ENCODE data around the gene MTIF2.
"Not testable (repeated sequence)": the region's sequence is repeated elsewhere in the genome, so short reads cannot be mapped to it uniquely, and the experiment has no call there.

The MTIF2 gene

GRCh38 chr2:55259586-55259985 is 9.4 kb downstream of the MTIF2 start:
- H3K9me3 ChIP-seq (ENCODE audit: insufficient read depth, low read depth, low read length); H4K12ac ChIP-seq (ENCODE audit: low read depth, low read length); H3K9ac ChIP-seq (ENCODE audit: low read length); H4K8ac ChIP-seq (ENCODE audit: low read depth, low read length); H3K79me2 ChIP-seq (ENCODE audit: control insufficient read depth, insufficient read depth, low read length, poor library complexity); H2AFZ ChIP-seq (ENCODE audit: insufficient read depth, low read length, poor library complexity); H3K4me3 ChIP-seq (ENCODE audit: low read depth, low read length); H3K23ac ChIP-seq (ENCODE audit: low read length); H3K14ac ChIP-seq (ENCODE audit: low read length); H4K91ac ChIP-seq (ENCODE audit: low read depth, low read length); H2AK5ac ChIP-seq (ENCODE audit: low read length); H3K27me3 ChIP-seq (ENCODE audit: insufficient read depth, low read length); H3K4ac ChIP-seq (ENCODE audit: low read depth, low read length); H3K27ac ChIP-seq (ENCODE audit: low read depth, low read length); H3K4me2 ChIP-seq (ENCODE audit: low read length); H3K18ac ChIP-seq (ENCODE audit: low read length); H2BK5ac ChIP-seq (ENCODE audit: low read depth, low read length, poor library complexity); H2BK12ac ChIP-seq (ENCODE audit: low read length); H2BK120ac ChIP-seq (ENCODE audit: insufficient read depth, low read length, poor library complexity); H3K79me1 ChIP-seq (ENCODE audit: low read length); DNase-seq; H3K4me1 ChIP-seq (ENCODE audit: control insufficient read depth in 1 of 2, insufficient read depth in 2 of 2, low read length in 2 of 2): not testable (repeated sequence)
- peaks cover 14 to 26% of the 10 kb centered on the region in 2 experiments for H3K36me3 ChIP-seq (ENCODE audit: control insufficient read depth in 1 of 2, insufficient read depth in 2 of 2, low read length in 2 of 2)
- no CpG with 5 or more reads among the region's 3 CpGs for WGBS (ENCODE audit: extremely low coverage, insufficient coverage, insufficient read length)

DNA sequence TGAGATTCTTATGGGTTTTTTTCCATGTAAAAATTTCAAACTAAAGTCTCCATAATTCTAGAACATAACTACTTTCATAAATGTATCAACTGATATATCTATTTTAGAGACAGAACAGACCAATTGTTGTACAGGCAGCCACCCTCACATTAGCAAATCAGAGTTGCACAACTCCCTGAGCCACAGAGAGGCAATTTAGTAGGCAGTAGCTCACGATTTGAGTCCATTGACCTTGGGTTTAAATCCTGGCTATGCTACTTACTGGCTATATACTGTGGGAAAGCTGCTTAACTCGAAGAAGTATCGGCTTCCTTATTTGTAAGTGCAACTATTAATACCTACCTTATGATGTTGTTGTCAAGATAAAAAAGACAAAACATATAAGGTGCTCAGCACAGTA is 16.2 kb downstream of the MTIF2 start:
- Histone ChIP-seq H2BK5ac (ENCODE audit: low read depth, low read length, poor library complexity) (no peak overlapping the region), H3K4ac (ENCODE audit: low read depth, low read length) (no peak overlapping the region), H3K23ac (ENCODE audit: low read length) (no peak overlapping the region), H3K79me2 (ENCODE audit: control insufficient read depth, insufficient read depth, low read length, poor library complexity) (no peaks in the 10 kb centered on the region), H4K91ac (ENCODE audit: low read depth, low read length) (no peak overlapping the region), H2BK120ac (ENCODE audit: insufficient read depth, low read length, poor library complexity) (no peak overlapping the region), H4K8ac (ENCODE audit: low read depth, low read length) (no peak overlapping the region), H3K4me1 (ENCODE audit: control insufficient read depth in 1 of 2, insufficient read depth in 2 of 2, low read length in 2 of 2) (no peaks in the 10 kb centered on the region), H3K27ac (ENCODE audit: low read depth, low read length) (no peak overlapping the region), H3K14ac (ENCODE audit: low read length) (no peak overlapping the region), H3K79me1 (ENCODE audit: low read length) (no peaks in the 10 kb centered on the region), H3K18ac (ENCODE audit: low read length) (no peak overlapping the region), H3K4me2 (ENCODE audit: low read length) (no peak overlapping the region), H3K4me3 (ENCODE audit: low read depth, low read length) (no peak overlapping the region), H2AFZ (ENCODE audit: insufficient read depth, low read length, poor library complexity) (no peak overlapping the region), H3K9me3 (ENCODE audit: insufficient read depth, low read depth, low read length) (no peaks in the 10 kb centered on the region), H3K27me3 (ENCODE audit: insufficient read depth, low read length) (no peaks in the 10 kb centered on the region), H3K36me3 (ENCODE audit: control insufficient read depth in 1 of 2, insufficient read depth in 2 of 2, low read length in 2 of 2) (peaks cover 16 to 18% of the 10 kb centered on the region in 2 experiments), H2BK12ac (ENCODE audit: low read length) (no peak overlapping the region), H4K12ac (ENCODE audit: low read depth, low read length) (no peak overlapping the region), H2AK5ac (ENCODE audit: low read length) (no peak overlapping the region), H3K9ac (ENCODE audit: low read length) (no peak overlapping the region)
- DNase-seq: no peak
- WGBS (ENCODE audit: extremely low coverage, insufficient coverage, insufficient read length): no CpG with 5 or more reads among the region's 3 CpGs

DNA sequence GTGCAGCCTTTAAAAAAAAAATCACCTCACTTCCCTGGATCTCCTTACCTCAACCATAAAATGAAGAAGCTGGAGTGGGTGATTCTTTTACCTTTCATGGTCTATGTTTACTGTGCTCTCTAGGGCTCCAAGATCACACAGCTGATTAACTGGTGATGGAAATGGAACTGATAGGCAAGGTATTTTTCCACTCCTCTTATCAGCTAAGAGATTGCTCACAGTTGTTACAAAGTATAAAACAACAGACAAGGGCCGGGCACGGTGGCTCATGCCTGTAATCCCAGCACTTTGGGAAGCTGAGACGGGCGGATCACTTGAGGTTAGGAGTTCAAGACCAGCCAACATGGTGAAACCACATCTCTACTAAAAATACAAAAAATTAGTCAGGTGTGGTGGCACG is 22.0 kb downstream of the MTIF2 start:
- no CpG with 5 or more reads among the region's 5 CpGs for WGBS (ENCODE audit: extremely low coverage, insufficient coverage, insufficient read length)
- Histone ChIP-seq H2AFZ (ENCODE audit: insufficient read depth, low read length, poor library complexity) (no peak overlapping the region), H3K4ac (ENCODE audit: low read depth, low read length) (no peak overlapping the region), H2BK12ac (ENCODE audit: low read length) (no peak overlapping the region), H3K4me2 (ENCODE audit: low read length) (no peak overlapping the region), H3K27ac (ENCODE audit: low read depth, low read length) (no peak overlapping the region), H3K14ac (ENCODE audit: low read length) (no peak overlapping the region), H4K12ac (ENCODE audit: low read depth, low read length) (no peak overlapping the region), H3K4me3 (ENCODE audit: low read depth, low read length) (no peak overlapping the region), H3K18ac (ENCODE audit: low read length) (no peak overlapping the region), H3K23ac (ENCODE audit: low read length) (no peak overlapping the region), H3K79me2 (ENCODE audit: control insufficient read depth, insufficient read depth, low read length, poor library complexity) (no peaks in the 10 kb centered on the region), H2BK5ac (ENCODE audit: low read depth, low read length, poor library complexity) (no peak overlapping the region), H2BK120ac (ENCODE audit: insufficient read depth, low read length, poor library complexity) (no peak overlapping the region), H2AK5ac (ENCODE audit: low read length) (no peak overlapping the region), H3K9ac (ENCODE audit: low read length) (no peak overlapping the region), H3K36me3 (ENCODE audit: control insufficient read depth in 1 of 2, insufficient read depth in 2 of 2, low read length in 2 of 2) (peaks cover 8 to 16% of the 10 kb centered on the region in 2 experiments), H3K4me1 (ENCODE audit: control insufficient read depth in 1 of 2, insufficient read depth in 2 of 2, low read length in 2 of 2) (no peaks in the 10 kb centered on the region), H3K9me3 (ENCODE audit: insufficient read depth, low read depth, low read length) (no peaks in the 10 kb centered on the region), H3K79me1 (ENCODE audit: low read length) (no peaks in the 10 kb centered on the region), H3K27me3 (ENCODE audit: insufficient read depth, low read length) (no peaks in the 10 kb centered on the region), H4K91ac (ENCODE audit: low read depth, low read length) (no peak overlapping the region), H4K8ac (ENCODE audit: low read depth, low read length) (no peak overlapping the region)
- DNase-seq: peak in 1 of 2 donors; percentile 38

DNA sequence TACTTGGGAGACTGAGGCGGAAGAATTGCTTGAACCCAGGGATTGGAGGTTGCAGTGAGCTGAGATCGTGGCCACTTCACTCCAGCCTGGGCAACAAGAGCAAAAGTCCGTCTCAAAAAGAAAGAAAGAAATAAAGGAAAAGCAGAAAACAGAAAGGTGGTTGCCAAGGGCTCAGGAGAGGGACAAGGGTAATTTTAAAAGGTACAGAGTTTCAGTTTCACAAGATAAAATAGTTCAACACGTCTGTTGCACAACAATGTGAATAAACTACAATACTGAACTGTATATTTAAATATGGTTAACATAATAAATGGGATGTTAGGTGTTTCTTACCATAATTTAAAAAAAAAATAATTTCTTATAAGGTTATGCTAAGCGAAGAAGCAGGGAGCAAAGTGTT is 23.6 kb downstream of the MTIF2 start:
- Histone ChIP-seq H3K18ac (ENCODE audit: low read length) (no peak overlapping the region), H3K79me1 (ENCODE audit: low read length) (no peaks in the 10 kb centered on the region), H4K8ac (ENCODE audit: low read depth, low read length) (no peak overlapping the region), H3K14ac (ENCODE audit: low read length) (no peak overlapping the region), H2BK12ac (ENCODE audit: low read length) (no peak overlapping the region), H3K27me3 (ENCODE audit: insufficient read depth, low read length) (no peaks in the 10 kb centered on the region), H3K9me3 (ENCODE audit: insufficient read depth, low read depth, low read length) (no peaks in the 10 kb centered on the region), H3K4ac (ENCODE audit: low read depth, low read length) (no peak overlapping the region), H3K4me2 (ENCODE audit: low read length) (no peak overlapping the region), H3K23ac (ENCODE audit: low read length) (no peak overlapping the region), H3K9ac (ENCODE audit: low read length) (no peak overlapping the region), H4K12ac (ENCODE audit: low read depth, low read length) (no peak overlapping the region), H4K91ac (ENCODE audit: low read depth, low read length) (no peak overlapping the region), H3K27ac (ENCODE audit: low read depth, low read length) (no peak overlapping the region), H3K36me3 (ENCODE audit: control insufficient read depth in 1 of 2, insufficient read depth in 2 of 2, low read length in 2 of 2) (peaks cover 8 to 15% of the 10 kb centered on the region in 2 experiments), H3K79me2 (ENCODE audit: control insufficient read depth, insufficient read depth, low read length, poor library complexity) (no peaks in the 10 kb centered on the region), H2BK5ac (ENCODE audit: low read depth, low read length, poor library complexity) (no peak overlapping the region), H3K4me1 (ENCODE audit: control insufficient read depth in 1 of 2, insufficient read depth in 2 of 2, low read length in 2 of 2) (no peaks in the 10 kb centered on the region), H2BK120ac (ENCODE audit: insufficient read depth, low read length, poor library complexity) (no peak overlapping the region), H2AK5ac (ENCODE audit: low read length) (no peak overlapping the region), H3K4me3 (ENCODE audit: low read depth, low read length) (no peak overlapping the region), H2AFZ (ENCODE audit: insufficient read depth, low read length, poor library complexity) (no peak overlapping the region)
- DNase-seq: no peak
- no CpG with 5 or more reads among the region's 5 CpGs for WGBS (ENCODE audit: extremely low coverage, insufficient coverage, insufficient read length)

All from trophoblast cell (in vitro differentiated cells and primary cell).